ENCODE measurements around the gene BANP.
A peak's percentile ranks its signal among the peaks of the same experiment; 100 is the strongest.
"Not testable (repeated sequence)": the region's sequence is repeated elsewhere in the genome, so short reads cannot be mapped to it uniquely, and the experiment has no call there.

The BANP gene

DNA sequence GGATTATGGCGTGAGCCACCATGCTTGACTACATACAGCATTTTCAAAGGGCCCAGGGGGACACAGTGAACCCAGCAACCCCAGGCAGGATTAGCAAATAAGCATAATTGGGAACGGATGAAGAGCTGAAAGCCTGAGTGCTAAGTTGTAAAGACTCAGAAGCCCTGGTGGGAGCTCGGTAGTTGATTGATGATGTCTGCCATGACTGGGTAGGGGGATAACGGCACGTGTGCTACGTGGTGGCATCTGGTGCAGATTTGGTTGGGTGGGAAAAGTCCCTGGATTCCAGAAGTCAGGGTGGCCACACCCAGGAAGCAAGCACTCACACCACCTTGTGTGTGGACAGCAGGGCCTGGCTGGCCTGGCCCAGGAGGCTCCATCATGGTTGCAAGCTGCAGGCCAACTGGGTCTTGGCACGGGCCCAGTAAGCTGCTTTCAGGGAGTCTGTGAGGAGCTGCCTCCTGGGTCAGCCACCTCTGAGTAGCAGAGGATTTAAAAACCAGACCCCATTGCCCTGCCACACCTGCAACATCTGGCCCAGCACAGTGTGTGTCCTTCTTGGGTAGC, 154.4 kb downstream of the BANP start:
- intact Hi-C loops (cut with DNase I): not testable (repeated sequence)
- peak in 2 of 10 donors; percentile 51 to 52 for DNase-seq

DNA sequence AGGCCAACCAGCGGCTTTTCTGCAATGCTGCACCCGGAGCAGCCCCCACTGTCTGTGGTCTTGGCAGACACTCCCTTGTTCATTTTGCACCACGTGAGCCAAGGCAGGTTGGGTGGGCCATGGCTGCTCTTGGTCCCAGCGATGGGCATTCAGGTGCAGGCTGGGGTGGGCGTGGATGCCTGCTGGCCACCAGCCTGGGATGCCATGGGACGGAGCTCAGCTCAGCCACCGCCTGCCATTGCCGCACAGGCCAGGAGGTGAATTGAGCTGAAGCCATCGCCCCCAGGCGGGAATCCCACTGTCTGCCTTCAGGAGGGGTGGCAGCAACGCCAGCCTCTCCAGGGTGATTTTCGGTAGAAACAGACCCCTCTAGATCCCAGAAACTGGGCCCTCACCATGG, 155.3 kb downstream of the BANP start:
- peak in 2 of 10 donors; percentile 54 to 74 for DNase-seq
- intact Hi-C loops (cut with DNase I): not testable (repeated sequence)

DNA sequence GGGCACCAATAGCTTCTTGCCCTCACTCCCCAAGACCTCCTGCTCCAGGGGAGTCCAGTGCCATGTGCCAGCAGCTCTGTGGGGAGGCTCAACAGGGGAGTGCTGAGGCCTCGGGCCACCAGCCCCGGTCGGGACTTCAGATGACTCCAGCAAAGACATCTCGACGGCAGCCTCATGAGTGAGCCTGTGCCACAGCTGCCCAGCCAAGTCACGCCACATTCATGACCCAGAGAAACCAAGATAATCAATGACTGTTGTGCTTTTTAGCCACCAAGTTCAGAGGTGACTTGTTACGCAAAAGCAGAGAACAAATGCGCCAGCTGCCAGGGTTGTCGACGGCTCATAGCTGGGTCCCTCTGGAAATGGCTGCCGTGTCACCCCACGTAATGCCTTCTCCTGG, 157.5 kb downstream of the BANP start:
- intact Hi-C loops (cut with DNase I): no loop called here
- peak in 3 of 10 donors; percentile 23 to 71 (median 61) for DNase-seq

DNA sequence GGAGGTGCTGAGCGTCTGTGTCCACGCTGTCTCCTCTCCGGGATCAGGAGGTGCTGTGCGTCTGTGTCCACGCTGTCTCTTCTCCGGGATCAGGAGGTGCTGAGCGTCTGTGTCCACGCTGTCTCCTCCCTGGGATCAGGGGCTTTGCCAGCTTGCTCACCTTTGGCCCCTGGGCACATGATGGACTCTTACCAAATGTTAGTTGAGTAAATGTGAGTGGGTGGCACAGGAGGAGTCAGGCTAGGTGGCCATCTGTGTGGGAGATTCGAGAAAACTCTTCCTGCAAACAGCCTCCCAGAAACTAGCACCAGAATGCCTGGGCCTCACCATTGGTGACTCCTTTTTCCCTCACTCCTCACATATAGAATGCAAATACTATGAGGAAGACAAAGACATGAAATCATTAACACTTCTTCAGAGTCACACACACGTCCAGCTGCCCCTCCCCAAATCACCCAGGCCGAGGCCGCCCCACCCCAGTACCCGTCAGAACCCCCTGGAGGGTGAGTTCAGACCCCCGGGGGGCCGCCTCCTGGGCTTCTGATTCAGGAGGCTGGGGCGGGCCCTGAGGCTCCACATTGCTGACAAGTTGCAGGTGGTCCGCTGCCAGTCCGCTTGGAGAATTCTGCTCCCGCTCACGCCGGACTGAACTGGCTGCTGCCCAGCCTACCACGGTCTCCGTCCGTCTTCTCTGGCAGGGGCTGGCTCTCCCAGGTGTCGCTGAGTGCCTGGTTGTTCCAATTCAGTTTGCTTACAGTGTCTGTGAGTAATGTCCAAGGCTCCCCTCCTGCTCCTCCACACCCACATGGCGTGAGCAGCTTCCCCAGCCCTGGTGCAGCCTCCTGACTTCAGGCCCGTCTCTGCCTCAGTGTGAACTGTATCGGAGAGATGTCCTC, 158.7 kb downstream of the BANP start:
- intact Hi-C loops (cut with DNase I): not testable (repeated sequence)
- DNase-seq: peak in 2 of 10 donors; percentile 75 to 80

DNA sequence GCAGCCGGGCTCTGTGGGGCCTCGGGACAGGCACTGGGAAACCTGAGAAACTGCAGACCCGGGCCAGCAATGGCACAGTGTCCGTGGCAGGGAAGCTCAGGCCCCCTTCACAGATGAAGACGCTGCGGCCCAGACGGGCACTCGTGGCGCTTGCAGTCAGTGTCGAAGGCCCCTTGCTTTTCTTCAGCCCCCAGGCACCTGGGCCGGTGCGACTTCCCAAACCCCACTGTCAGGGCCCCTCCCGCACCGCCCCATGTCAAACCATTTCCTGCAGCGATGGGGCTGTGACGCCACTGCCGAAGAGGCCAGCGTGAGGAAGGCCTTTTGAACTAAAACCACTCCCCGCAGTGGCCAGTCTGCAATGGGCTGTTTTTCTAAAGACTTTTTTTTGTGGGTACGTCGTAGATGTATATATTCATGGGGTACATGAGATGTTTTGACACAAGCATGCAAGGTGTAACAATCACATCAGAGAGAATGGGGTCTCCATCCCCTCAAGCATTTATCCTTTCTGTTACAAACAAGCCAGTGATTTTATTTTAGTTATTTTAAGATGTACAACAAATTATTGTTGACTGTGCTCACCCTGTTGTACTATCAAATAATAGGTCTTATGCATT, 159.8 kb downstream of the BANP start:
- intact Hi-C loops (cut with DNase I): not testable (repeated sequence)
- DNase-seq: peak in 2 of 10 donors; percentile 59 to 76

DNA sequence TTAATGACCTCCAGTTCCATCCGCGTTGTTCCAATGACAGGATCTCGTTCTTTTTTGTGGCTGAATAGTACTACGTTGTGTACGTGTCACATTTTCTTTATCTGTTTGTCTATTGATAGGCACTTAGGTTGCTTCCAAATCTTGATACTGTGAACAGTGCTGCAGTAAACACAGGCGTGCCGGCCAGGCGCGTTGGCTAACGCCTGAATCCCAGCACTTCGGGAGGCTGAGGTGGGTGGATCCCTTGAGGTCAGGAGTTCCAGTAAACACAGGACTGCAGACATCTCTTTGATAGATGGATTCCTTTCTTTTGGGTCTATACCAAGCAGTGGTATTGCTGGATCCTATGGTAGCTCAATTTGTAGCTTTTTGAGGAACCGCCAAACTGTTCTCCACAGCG, 160.7 kb downstream of the BANP start:
- intact Hi-C loops (cut with DNase I): not testable (repeated sequence)
- peak in 2 of 10 donors; percentile 42 to 68 for DNase-seq

DNA sequence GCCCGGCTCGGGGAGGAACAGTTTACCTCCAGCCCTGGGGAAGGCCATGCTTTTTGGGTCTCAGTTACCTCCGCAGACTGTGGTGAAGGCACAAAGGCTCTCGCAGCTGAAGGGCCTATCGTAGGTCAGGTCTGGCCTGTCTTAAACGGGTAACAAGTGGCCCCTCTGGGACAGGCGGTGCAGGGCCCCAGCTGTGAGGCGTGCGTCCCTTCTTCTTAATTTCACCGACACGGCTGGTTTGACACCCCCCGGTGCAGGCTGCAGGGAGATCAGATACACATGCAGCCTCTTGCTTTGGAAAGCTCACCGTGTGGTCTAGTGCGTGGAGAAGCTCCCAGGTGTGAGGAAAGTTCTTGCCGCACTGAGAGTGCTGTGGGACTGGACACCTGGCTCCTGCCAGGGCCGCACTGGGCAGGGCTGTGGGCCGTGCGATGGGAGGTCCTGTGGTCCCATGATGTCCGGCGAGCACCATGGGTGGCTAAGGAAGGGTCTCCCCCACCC, 162.4 kb downstream of the BANP start:
- intact Hi-C loops (cut with DNase I): no loop called here
- peak in 3 of 10 donors; percentile 49 to 78 (median 55) for DNase-seq

DNA sequence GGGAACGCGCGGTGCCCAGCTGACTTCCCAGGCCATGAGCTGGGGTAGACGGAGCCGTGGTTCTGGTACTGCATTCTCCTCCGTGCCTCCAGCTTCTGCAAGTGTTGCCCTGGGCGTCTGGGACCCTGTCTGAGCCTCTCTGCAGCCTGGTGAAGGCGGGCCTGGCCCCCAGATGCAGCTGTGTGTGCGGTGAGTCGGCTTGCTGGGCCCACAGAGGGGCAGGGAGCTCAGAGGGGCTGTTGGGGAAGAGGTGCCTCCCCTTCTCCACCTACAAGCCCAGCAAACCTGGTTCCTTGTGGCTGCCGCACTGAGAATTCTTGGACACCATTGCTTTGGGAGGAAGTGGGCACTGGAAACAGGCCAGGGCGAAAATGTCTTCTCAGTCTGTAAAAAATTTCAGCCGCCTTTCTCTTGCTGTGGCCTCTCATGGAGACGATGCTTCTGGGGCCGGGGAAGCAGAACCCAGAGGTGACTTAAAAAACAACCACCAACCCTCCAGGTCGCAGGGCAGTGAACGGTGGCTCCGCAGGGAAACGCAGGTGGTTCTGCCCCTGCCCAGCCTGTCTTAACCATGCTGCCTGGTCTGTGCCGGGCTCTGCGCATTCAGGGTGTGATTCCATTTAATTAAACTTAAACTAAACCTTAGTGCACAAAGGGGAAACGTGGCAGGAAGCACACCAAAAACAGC, 163.5 kb downstream of the BANP start:
- intact Hi-C loops (cut with DNase I): not testable (repeated sequence)
- DNase-seq: peak in 3 of 10 donors; percentile 54 to 72 (median 64)

DNA sequence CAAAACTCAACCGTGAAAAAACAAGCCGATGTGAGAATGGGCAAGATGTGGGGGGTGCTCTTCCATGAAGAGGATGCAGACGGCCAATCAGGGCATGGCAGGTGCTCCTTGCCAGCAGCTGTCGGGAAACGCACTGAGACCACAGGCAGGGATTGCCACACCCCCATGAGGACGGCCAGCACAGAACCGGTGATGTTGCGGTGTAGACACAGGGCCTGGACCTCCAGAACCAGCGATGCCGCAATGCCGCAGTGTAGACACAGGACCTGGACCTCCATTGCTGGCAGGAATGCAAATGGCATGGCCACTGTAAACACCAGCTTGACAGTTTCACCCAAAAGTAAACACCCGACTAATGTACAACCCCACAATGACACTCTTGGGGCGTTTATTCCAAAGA, 164.9 kb downstream of the BANP start:
- peak in 2 of 10 donors; percentile 50 to 70 for DNase-seq
- intact Hi-C loops (cut with DNase I): no loop called here

DNA sequence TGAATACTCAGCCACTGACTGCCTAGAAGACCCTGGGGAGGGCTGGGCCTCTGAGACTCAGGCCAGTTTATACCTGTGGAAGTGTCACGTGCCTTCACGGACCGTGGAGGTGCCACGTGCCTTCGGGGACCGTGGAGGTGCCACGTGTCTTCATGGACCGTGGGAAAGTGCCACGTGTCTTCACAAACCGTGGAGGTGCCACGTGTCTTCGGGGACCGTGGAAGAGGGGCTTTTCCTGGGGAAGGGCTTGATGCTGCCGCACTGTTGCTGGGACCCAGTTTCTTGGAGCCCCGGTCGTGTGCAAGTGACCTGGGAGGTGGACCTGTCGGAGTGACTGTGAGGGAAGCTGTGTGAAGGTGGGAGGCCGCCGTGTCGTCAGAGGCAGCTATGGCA, 166.2 kb downstream of the BANP start:
- peak in 3 of 10 donors; percentile 52 to 54 (median 52) for DNase-seq

DNA sequence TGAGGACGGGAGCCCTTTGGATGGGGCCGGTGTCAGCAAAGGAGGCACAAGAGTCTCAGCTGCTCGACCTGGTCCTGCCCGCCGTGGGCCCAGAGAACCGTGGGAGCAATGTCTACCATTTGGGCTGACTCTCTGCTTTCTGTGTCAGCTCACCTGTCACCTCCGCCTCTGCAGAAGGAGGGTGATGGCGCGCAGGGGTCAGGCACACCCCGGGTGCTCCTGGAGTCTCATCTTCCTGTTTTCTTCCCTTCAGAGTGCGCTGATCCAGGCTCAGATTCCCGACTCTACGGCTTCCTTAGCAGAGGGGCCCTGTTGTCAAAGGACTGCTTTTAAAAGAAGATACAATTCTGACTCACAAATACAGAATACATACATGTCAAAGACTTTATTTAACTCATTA, 167.1 kb downstream of the BANP start:
- peak in 1 of 10 donors; percentile 27 for DNase-seq
- intact Hi-C loops (cut with DNase I): no loop called here

More for the DNA sequence above, 166.2 kb downstream of the BANP start:
- intact Hi-C loops (cut with DNase I): no loop called here

DNA sequence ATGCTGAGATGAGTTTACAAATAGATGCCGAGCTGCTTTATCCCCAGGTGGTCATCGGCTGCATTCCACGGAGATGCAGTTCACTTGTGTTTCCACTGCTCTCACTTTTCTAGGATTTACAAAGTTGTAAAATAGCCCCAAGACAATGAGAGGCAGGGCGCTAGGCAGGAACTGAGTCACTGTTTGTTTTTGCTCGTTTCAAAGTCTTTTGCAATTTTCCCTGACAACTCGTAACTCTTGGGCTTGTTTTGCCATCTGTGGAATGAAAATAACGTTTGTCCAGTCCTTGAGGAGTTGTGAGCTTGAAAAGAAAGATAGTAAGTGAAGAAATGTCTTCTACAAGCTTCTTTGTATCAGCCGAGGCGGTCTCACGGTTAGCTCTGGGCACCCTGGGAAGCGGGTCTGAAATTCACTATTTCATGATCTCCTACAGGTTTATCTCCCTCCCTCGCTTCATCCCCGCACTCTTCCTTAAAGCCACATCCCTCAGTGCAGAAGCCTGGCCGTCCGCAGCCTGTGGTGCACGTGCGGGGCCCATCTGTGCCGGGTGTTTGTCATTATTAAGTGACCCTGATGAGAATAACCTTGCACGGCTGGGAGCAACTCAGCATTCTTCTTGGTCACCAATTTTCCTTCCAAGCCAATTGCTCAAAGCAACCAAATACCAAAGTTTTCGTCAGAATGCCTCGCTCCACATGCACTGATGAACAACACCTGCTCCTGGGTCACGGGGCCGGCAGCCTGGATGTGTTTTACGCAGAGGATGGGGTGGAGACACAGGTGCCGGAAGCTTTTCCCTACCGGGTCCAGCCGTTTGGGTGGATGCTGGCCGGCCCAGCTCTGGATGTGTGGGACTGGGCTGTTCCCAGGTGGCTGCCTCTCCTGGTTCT, 167.9 kb downstream of the BANP start:
- peak in 1 of 10 donors; percentile 55 for DNase-seq

DNA sequence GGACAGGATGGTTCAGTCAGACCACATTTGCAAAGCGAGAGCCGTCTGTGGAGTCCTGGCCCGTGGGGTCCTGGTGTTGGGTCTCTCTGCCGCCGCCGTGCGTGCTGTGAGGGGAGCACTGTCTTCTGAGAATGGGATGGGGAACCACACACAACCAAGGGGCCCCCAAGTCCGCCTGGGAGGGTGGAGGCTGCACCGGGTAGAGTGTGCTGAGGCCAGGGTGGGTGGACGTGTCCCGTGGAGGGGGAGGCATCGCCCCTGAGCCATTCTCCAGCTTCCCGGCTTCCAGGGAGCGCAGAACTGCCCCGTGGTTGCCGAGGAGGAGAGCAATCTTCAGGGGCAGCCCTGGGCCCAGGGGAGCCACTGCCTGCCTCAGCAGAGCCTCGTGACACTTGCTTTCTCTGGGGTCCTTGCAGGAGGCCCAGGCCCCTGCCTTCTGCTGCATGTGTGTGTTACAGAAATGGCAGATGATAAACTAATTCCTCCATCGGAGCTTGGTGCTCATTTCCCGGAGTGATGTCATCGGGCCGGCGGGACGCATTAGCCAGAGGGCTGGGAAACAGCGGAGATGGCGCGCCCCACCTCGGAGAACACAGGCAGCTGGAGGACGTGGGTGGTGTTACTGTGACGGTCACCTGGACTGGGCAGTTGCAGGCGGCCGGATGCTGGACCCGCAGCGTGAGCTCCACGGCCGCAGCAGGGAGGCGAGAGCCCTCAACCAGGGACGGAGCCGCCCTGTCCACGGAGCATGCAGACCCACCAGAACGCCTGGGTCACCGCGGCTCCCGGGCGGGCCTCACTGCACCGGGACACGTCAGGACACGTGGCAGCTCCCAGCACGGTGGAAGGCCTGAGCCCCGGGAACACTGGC, 168.9 kb downstream of the BANP start:
- DNase-seq: peak in 3 of 10 donors; percentile 35 to 77 (median 74)
- intact Hi-C loops (cut with DNase I): not testable (repeated sequence)

More for the DNA sequence above, 167.9 kb downstream of the BANP start:
- intact Hi-C loops (cut with DNase I): not testable (repeated sequence)

DNA sequence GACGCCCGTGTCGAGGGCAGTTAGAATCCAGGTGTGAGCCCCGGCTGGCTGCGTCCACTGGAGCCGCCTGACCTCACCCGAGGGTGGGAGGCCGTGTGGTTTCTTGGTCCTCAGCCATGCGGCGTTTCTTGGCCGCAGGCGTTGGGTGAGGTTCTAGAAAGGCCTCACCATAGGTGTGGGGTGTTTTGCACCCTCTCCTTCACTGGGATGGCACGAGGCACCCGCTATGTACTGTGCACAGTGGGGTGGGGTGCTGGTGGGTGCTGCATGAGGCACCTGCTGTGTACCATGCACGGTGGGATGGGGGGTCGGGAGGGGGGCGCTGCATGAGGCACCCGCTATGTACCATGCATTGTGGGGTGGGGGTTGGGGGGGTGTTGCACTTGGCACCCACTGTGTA, 169.6 kb downstream of the BANP start:
- DNase-seq: no peak
- intact Hi-C loops (cut with DNase I): no loop called here

DNA sequence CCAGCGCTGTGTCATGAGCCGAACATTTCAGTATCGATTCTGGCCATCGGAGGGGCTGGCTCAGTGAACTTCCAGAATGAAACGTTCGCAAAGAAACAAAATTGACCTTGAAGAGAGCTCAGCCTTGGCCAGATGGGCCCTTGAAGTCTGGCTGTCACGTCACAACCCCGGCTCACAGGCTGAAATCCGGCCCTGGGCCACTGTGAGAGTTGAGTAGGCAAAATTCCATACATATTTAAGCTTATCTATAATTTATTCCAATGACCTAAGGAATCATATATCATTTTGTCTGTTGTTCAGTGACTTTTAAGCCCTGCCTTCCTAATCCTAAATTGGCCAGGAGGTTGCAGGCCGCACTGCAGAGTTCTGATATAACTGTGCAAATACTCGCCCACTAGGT, 170.2 kb downstream of the BANP start:
- intact Hi-C loops (cut with DNase I): not testable (repeated sequence)
- DNase-seq: peak in 2 of 10 donors; percentile 7 to 28

DNA sequence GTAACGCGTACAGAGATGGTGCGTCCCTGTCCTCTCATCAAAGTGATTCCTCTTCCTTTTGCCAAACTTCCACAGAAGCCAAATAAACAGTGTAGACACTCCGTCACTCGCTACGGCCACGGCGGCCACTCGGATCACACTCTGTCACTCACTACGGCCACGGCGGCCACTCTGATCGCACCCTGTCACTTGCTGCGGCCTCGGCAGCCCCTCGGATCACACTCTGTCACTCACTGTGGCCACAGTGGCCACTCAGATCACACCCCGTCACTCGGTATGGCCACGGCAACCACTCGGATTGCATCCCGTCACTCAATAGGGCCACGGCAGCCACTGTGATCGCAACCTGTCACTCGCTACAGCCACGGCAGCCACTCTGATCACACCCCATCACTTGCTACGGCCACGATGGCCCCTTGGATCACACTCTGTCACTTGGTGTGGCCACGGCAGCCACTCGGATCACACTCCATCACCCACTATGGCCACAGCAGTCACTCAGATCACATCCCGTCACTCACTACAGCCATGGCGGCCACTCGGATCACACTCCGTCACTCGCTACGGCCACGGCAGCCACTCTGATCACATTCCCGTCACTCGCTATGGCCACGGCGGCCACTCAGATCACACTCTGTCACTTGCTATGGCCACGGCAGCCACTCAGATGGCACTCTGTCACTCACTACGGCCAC, 170.8 kb downstream of the BANP start:
- intact Hi-C loops (cut with DNase I): no loop called here
- peak in 2 of 10 donors; percentile 59 to 63 for DNase-seq
